GM12878 (cell line): ENCODE measurements around the gene RAD52. TPM values are rescaled to one million over a fixed set of nuclear protein-coding genes. Genes with fewer than 3 reads are reported as not detected.

Experiments
- ATAC-seq: fragments of 200-7000 bp; cut with Tn5 transposase; 3 replicates; pipeline ENCODE4 v1.9.1; 2020; ENCODE audit warnings: mild to moderate bottlenecking, moderate library complexity
- BruUV-seq: library from RNA; stranded (reverse); fragments of 400-500 nt; replicated peaks from 2 replicates; lab custom pipeline; 2021; lab: Mats Ljungman, UMichigan
- CTCF ChIA-PET: fragments of 300-600 bp; sonication (Branson Sonifier 250); formaldehyde crosslinking; extraction: SDS; loops from one replicate; lab custom pipeline; 2021; ENCODE audit warnings: inconsistent platforms; lab: Yijun Ruan, JAX
- POLR2A ChIA-PET: fragments of 350-600 bp; formaldehyde crosslinking; extraction: SDS; loops from one replicate; lab custom pipeline; 2021; ENCODE audit warnings: inconsistent platforms; lab: Charles Lee
- RAD21 ChIA-PET: fragments of 300-600 bp; sonication (Branson Sonifier 250); formaldehyde crosslinking; loops from one replicate; lab custom pipeline; 2023; ENCODE audit warnings: antibody characterized with exemption; ENCODE audit not compliant: unreplicated experiment; lab: Charles Lee
- SMC1A ChIA-PET: fragments of 300-600 bp; sonication (Branson Sonifier 250); formaldehyde crosslinking; loops from one replicate; lab custom pipeline; 2023; ENCODE audit not compliant: unreplicated experiment, uncharacterized antibody; lab: Charles Lee
- DNase-seq: peaks from one replicate; pipeline ENCODE4 v3.0.0-alpha.2; 2011; ENCODE audit warnings: low read depth, low spot score
- FAIRE-seq: peaks from 3 replicates; lab custom pipeline; 2011; peaks lifted over from hg19 to GRCh38; lab: Jason Lieb, UNC
- H2AFZ ChIP-seq: 2 replicates; pipeline ENCODE4 v1.6.0; 2011; ENCODE audit warnings: low read depth, low read length, control low read depth; ENCODE audit not compliant: control insufficient read depth
- H3K27ac ChIP-seq: 2 replicates; pipeline ENCODE4 v1.5.1; 2011; ENCODE audit warnings: control low read depth; ENCODE audit not compliant: control insufficient read depth, insufficient read depth
- H3K27me3 ChIP-seq, 2 experiments: replicated peaks in 1 of 2; 2 replicates each; pipeline versions ENCODE4 v1.6.0 to v1.6.1; 2011; ENCODE audit warnings: low read length in 1 of 2; ENCODE audit not compliant: control insufficient read depth in 2 of 2, insufficient read depth in 2 of 2
- H3K36me3 ChIP-seq, 2 experiments: 2 replicates each; pipeline ENCODE4 v1.5.1; 2011; ENCODE audit warnings: low read length in 1 of 2; ENCODE audit not compliant: control insufficient read depth in 2 of 2, insufficient read depth in 2 of 2
- H3K4me1 ChIP-seq: 2 replicates; pipeline ENCODE4 v1.6.1; 2011; ENCODE audit warnings: mild to moderate bottlenecking, low read length, moderate library complexity, mixed read lengths; ENCODE audit not compliant: control insufficient read depth, insufficient read depth
- H3K4me2 ChIP-seq: 2 replicates; pipeline ENCODE4 v1.6.0; 2011; ENCODE audit warnings: control low read depth; ENCODE audit not compliant: control insufficient read depth, insufficient read depth
- H3K4me3 ChIP-seq: fragments of 200-600 bp; sonication (generic); 2 replicates; pipeline ENCODE4 v1.5.1; 2016
- H3K79me2 ChIP-seq: 2 replicates; pipeline ENCODE4 v1.6.0; 2011; ENCODE audit warnings: low read length; ENCODE audit not compliant: control insufficient read depth, insufficient read depth
- H3K9ac ChIP-seq: 2 replicates; pipeline ENCODE4 v1.8.0; 2011; ENCODE audit warnings: low read length, control low read depth, mixed read lengths; ENCODE audit not compliant: control insufficient read depth, insufficient read depth
- H3K9me3 ChIP-seq: replicated peaks from 3 replicates; pipeline ENCODE4 v1.5.1; 2011; ENCODE audit warnings: mild to moderate bottlenecking, low read length; ENCODE audit not compliant: control insufficient read depth, insufficient read depth
- H4K20me1 ChIP-seq: 2 replicates; pipeline ENCODE4 v1.6.0; 2011; ENCODE audit not compliant: control insufficient read depth, insufficient read depth
- BHLHE40 ChIP-seq, 2 experiments: fragments of 450-650 bp in 1 of 2; IDR thresholded peaks; 2 replicates each; pipeline ENCODE4 v1.6.1; 2011 to 2017; ENCODE audit warnings: low read depth in 2 of 2, borderline replicate concordance in 1 of 2, improper control_type of control experiment in 1 of 2, low read length in 1 of 2, mild to moderate bottlenecking in 1 of 2
- BMI1 ChIP-seq: fragments of 450-650 bp; IDR thresholded peaks from 2 replicates; pipeline ENCODE4 v1.6.1; 2016; ENCODE audit warnings: mild to moderate bottlenecking, moderate library complexity, borderline replicate concordance
- DPF2 ChIP-seq: fragments of 450-650 bp; IDR thresholded peaks from 2 replicates; pipeline ENCODE4 v1.6.1; 2017; ENCODE audit warnings: mild to moderate bottlenecking
- E2F8 ChIP-seq: fragments of 450-650 bp; IDR thresholded peaks from 2 replicates; pipeline ENCODE4 v1.6.1; 2018; ENCODE audit warnings: mild to moderate bottlenecking, low read depth, moderate library complexity; ENCODE audit not compliant: partially characterized antibody
- NFIC ChIP-seq: IDR thresholded peaks from 2 replicates; pipeline ENCODE4 v1.6.1; 2012; ENCODE audit warnings: low read depth, mild to moderate bottlenecking, inconsistent platforms, low read length, moderate library complexity
- POU2F2 ChIP-seq: IDR thresholded peaks from 3 replicates; pipeline ENCODE4 v1.6.1; 2011; ENCODE audit warnings: low read depth, mild to moderate bottlenecking, low read length, borderline replicate concordance
- SMAD1 ChIP-seq: fragments of 450-650 bp; IDR thresholded peaks from 2 replicates; pipeline ENCODE4 v1.6.1; 2018; ENCODE audit warnings: mild to moderate bottlenecking, low read depth; ENCODE audit not compliant: partially characterized antibody
- ZBTB4 ChIP-seq: fragments of 450-650 bp; formaldehyde crosslinking; IDR thresholded peaks from 2 replicates; pipeline ENCODE4 v1.4.0; 2022; ENCODE audit warnings: mild to moderate bottlenecking, moderate library complexity
- WGBS: methylation state at CpG from one replicate; pipeline ENCODE4 v1.1.6; 2016; ENCODE audit warnings: low lambda C conversion rate; ENCODE audit not compliant: insufficient replicate concordance, insufficient coverage; ENCODE audit errors: missing lambda C conversion rate; 5-methylcytosine and 5-hydroxymethylcytosine counted together
- in situ Hi-C: fragments of 300-500 bp; cut with MboI; formaldehyde crosslinking; loops from 9 replicates; pipeline ENCODE4 v1.14.3; 2018; ENCODE audit warnings: mixed read lengths
- intact Hi-C: fragments of 100-400 bp; cut with micrococcal nuclease; formaldehyde crosslinking; loops from one replicate; pipeline ENCODE4 v1.14.2; 2022; ENCODE audit not compliant: unreplicated experiment
- polyA plus RNA-seq, 11 experiments: library from polyadenylated mRNA; depleted of rRNA in 4 of 11; unstranded in 6 of 11; stranded (reverse) in 5 of 11; fragments of >200 nt; fragmentation: Nextera tagmentation in 4 of 11; fragmentation: Illumina TruSeq in 1 of 11; extraction: Ambion mirVana in 4 of 11; extraction: Trizol in 1 of 11; gene quantifications; 1 replicate in 1 of 11; 2 replicates in 10 of 11; pipeline versions ENCODE4 v1.2.1 to v1.2.3, GENCODE V29; 2011 to 2016; ENCODE audit warnings: inconsistent platforms in 2 of 11, missing spikeins in 2 of 11, low read depth in 1 of 11
- total RNA-seq, 4 experiments: library from RNA; depleted of rRNA in 3 of 4; stranded (reverse); fragments of >200 nt in 3 of 4; fragmentation: Illumina TruSeq in 1 of 4; extraction: Trizol in 1 of 4; gene quantifications; 2 replicates each; pipeline versions ENCODE4 v1.2.1 to v1.2.3, GENCODE V29; 2013 to 2021
- TF ChIP-seq, protein P1 (sequence below): fragments of 450-650 bp; IDR thresholded peaks from 2 replicates; pipeline ENCODE4 v1.6.1; 2016; ENCODE audit warnings: mild to moderate bottlenecking, moderate library complexity, borderline replicate concordance
- TF ChIP-seq, protein P2 (sequence below): fragments of 450-650 bp; IDR thresholded peaks from 2 replicates; pipeline ENCODE4 v1.6.1; 2017; ENCODE audit warnings: mild to moderate bottlenecking, low read depth, inconsistent platforms; ENCODE audit not compliant: poor library complexity, severe bottlenecking

Gene RAD52
- total and polyA plus RNA-seq, 10 of the 15 experiments (the other 5 are each of a cell fraction or from before 2014, with no cell fraction given), result 2.0 to 15.7 (median 8.9) TPM

DNA sequence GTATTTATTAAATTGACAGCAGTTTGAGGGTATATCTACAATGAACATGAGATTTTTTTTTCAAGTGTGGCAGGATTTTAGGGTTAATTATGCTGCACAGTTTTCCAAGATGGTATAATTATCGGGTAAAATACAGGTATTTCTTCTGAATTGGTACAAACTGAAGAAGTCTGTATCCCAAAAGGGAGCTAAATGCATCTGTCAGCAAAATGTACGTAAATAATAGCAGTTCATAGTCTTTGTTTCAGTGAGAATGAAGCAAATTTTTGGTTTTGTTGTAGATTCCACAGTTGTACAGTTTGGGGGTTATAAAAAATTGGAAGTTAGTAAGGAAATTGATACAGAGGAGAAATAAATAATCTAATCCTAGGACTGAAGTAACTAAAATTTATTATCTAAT lies 63.3 kb downstream of the RAD52 start:
- WGBS, result 100% methylated on average over 2 of the region's 2 CpGs
- H3K79me2 ChIP-seq, result no peaks in the 10 kb centered on the region
- H3K4me1 ChIP-seq, result no peaks in the 10 kb centered on the region; the same call in 1 of the 2 replicates
- no peaks in the 10 kb centered on the region; the same call in 2 of the 3 replicates for H3K9me3 ChIP-seq
- no peaks in the 10 kb centered on the region; the same call in 1 of the 2 replicates for H4K20me1 ChIP-seq
- intact Hi-C loops, result no loop called here
- H3K27me3 ChIP-seq, result no peaks in the 10 kb centered on the region
- ATAC-seq (no peak), DNase-seq (no peak), FAIRE-seq (no peak)
- ChIA-PET SMC1A (interaction anchor here (0.9 to 2.0 kb wide), 5 partner anchors 12 to 207 kb away, joined by 3 to 9 read pairs (median 4); no protein-coding TSS in a partner anchor), POLR2A (interaction anchor here (1.0 kb wide), 1 partner anchor 16 kb away, joined by 3 read pairs; no protein-coding TSS in a partner anchor), CTCF (interaction anchor here (0.8 to 2.2 kb wide), 4 partner anchors 9 to 272 kb away, joined by 3 to 7 read pairs (median 4); no protein-coding TSS in a partner anchor), RAD21 (interaction anchor here (0.7 kb wide), 1 partner anchor 697 kb away, joined by 3 read pairs; no protein-coding TSS in a partner anchor)
- in situ Hi-C loops, result no loop called here
- H3K9ac ChIP-seq, result no peak overlapping the region
- H3K36me3 ChIP-seq, result peaks cover 19 to 42% of the 10 kb centered on the region in 2 experiments
- TF ChIP-seq SMAD1 (no peak), POU2F2 (no peak), DPF2 (no peak), E2F8 (no peak), ZBTB4 (no peak), BMI1 (no peak), NFIC (no peak), BHLHE40 (IDR thresholded peaks at IDR 0.05; ENCODE audit: borderline replicate concordance in 1 of 2, low read depth in 2 of 2, low read length in 1 of 2) (no peak)
- TF ChIP-seq, protein P1, sequence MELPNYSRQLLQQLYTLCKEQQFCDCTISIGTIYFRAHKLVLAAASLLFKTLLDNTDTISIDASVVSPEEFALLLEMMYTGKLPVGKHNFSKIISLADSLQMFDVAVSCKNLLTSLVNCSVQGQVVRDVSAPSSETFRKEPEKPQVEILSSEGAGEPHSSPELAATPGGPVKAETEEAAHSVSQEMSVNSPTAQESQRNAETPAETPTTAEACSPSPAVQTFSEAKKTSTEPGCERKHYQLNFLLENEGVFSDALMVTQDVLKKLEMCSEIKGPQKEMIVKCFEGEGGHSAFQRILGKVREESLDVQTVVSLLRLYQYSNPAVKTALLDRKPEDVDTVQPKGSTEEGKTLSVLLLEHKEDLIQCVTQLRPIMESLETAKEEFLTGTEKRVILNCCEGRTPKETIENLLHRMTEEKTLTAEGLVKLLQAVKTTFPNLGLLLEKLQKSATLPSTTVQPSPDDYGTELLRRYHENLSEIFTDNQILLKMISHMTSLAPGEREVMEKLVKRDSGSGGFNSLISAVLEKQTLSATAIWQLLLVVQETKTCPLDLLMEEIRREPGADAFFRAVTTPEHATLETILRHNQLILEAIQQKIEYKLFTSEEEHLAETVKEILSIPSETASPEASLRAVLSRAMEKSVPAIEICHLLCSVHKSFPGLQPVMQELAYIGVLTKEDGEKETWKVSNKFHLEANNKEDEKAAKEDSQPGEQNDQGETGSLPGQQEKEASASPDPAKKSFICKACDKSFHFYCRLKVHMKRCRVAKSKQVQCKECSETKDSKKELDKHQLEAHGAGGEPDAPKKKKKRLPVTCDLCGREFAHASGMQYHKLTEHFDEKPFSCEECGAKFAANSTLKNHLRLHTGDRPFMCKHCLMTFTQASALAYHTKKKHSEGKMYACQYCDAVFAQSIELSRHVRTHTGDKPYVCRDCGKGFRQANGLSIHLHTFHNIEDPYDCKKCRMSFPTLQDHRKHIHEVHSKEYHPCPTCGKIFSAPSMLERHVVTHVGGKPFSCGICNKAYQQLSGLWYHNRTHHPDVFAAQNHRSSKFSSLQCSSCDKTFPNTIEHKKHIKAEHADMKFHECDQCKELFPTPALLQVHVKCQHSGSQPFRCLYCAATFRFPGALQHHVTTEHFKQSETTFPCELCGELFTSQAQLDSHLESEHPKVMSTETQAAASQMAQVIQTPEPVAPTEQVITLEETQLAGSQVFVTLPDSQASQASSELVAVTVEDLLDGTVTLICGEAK, result no peak
- TF ChIP-seq, protein P2, sequence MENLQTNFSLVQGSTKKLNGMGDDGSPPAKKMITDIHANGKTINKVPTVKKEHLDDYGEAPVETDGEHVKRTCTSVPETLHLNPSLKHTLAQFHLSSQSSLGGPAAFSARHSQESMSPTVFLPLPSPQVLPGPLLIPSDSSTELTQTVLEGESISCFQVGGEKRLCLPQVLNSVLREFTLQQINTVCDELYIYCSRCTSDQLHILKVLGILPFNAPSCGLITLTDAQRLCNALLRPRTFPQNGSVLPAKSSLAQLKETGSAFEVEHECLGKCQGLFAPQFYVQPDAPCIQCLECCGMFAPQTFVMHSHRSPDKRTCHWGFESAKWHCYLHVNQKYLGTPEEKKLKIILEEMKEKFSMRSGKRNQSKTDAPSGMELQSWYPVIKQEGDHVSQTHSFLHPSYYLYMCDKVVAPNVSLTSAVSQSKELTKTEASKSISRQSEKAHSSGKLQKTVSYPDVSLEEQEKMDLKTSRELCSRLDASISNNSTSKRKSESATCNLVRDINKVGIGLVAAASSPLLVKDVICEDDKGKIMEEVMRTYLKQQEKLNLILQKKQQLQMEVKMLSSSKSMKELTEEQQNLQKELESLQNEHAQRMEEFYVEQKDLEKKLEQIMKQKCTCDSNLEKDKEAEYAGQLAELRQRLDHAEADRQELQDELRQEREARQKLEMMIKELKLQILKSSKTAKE, result no peak
- H2AFZ ChIP-seq, result no peak overlapping the region
- H3K4me3 ChIP-seq, result no peak overlapping the region
- no TSS peak for BruUV-seq
- no peak overlapping the region for H3K27ac ChIP-seq
- no peak overlapping the region for H3K4me2 ChIP-seq
